ENCODE measurements around the gene PSENEN. TPM values are rescaled to one million over a fixed set of nuclear protein-coding genes. Genes with fewer than 3 reads are reported as not detected.
A peak's percentile ranks its signal among the peaks of the same experiment; 100 is the strongest.

The PSENEN gene
- total and polyA plus RNA-seq, 2 of the 8 experiments (the other 6 are each of a cell fraction or from before 2014, with no cell fraction given): 66.7 to 75.3 TPM

- H3K4me1 ChIP-seq (replicated peaks in 1 of 4; ENCODE audit: control insufficient read depth in 3 of 4, insufficient read depth in 4 of 4, low read length in 3 of 4): no peaks in the 10 kb centered on the region
- no peaks in the 10 kb centered on the region for H3K79me1 ChIP-seq (ENCODE audit: low read depth, low read length)
- H2BK12ac ChIP-seq (ENCODE audit: low read depth, low read length): no peak overlapping the region
- H2AK5ac ChIP-seq (ENCODE audit: low read depth, low read length): 0 out of 2 replicates have a peak overlapping the region, but pooled peaks have one; percentile 42
- no peak overlapping the region for H4K91ac ChIP-seq (replicated peaks; ENCODE audit: insufficient read length, low read length)
- H3K9me3 ChIP-seq (ENCODE audit: insufficient read depth in 2 of 2, low read depth in 1 of 2, low read length in 1 of 2): no peaks in the 10 kb centered on the region
- no peaks in the 10 kb centered on the region for H3K23me2 ChIP-seq (ENCODE audit: low read depth, low read length)
- CTCF ChIA-PET (ENCODE audit: partially characterized antibody): interaction anchor here (0.8 to 7.6 kb wide), 5 partner anchors 17 to 148 kb away, joined by 3 to 105 read pairs (median 4); no protein-coding TSS in a partner anchor
- H2BK120ac ChIP-seq (replicated peaks; ENCODE audit: low read depth, low read length): no peak overlapping the region
- POLR2A ChIA-PET (ENCODE audit: partially characterized antibody): interaction anchor here (0.6 to 2.6 kb wide), 4 partner anchors 16 to 185 kb away, joined by 3 to 11 read pairs (median 4); no protein-coding TSS in a partner anchor
- no peak overlapping the region for H2BK20ac ChIP-seq (ENCODE audit: low read length)
- H3K23ac ChIP-seq (ENCODE audit: insufficient read length): no peak overlapping the region
- H4K20me1 ChIP-seq (replicated peaks in 1 of 2; ENCODE audit: control insufficient read depth in 1 of 2, insufficient read depth in 2 of 2, low read length in 2 of 2): no peaks in the 10 kb centered on the region
- no peak overlapping the region for H3K14ac ChIP-seq (ENCODE audit: insufficient read length)
- no peak overlapping the region for H4K8ac ChIP-seq (ENCODE audit: extremely low read depth, insufficient read depth, low read length)
- FAIRE-seq (no peak), DNase-seq (ENCODE audit: low read depth in 1 of 2, low spot score in 2 of 2) (no peak)
- WGBS, 2 experiments (ENCODE audit: extremely low coverage in 1 of 2, insufficient coverage in 1 of 2, insufficient read length in 1 of 2, insufficient replicate concordance in 2 of 2, low coverage in 1 of 2, low lambda C conversion rate in 2 of 2, missing lambda C conversion rate in 1 of 2): 75% methylated on average over 2 of the region's 2 CpGs; no CpG with 5 or more reads in 1 of the 2 experiments
- no peak overlapping the region for H3K18ac ChIP-seq (ENCODE audit: extremely low read depth, low read length)
- H3K79me2 ChIP-seq (ENCODE audit: control insufficient read depth in 1 of 2, insufficient read depth in 2 of 2, low read length in 2 of 2): no peaks in the 10 kb centered on the region
- H3K27ac ChIP-seq (ENCODE audit: low read depth, low read length): no peak overlapping the region
- no peak overlapping the region for H3K56ac ChIP-seq (replicated peaks; ENCODE audit: insufficient read length, low read depth, low read length)
- no peak overlapping the region for H2AFZ ChIP-seq (ENCODE audit: low read length)
- no peak overlapping the region for H3K4ac ChIP-seq (replicated peaks; ENCODE audit: insufficient read length, low read depth, low read length)
- H3K4me3 ChIP-seq (ENCODE audit: extremely low read depth in 1 of 4, insufficient read depth in 2 of 4, low read depth in 3 of 4, low read length in 4 of 4): no peak overlapping the region
- H3K27me3 ChIP-seq (replicated peaks in 1 of 4; ENCODE audit: control insufficient read depth in 3 of 4, extremely low read depth in 1 of 4, insufficient read depth in 3 of 4, low read length in 3 of 4): no peaks in the 10 kb centered on the region
- H3K4me2 ChIP-seq (ENCODE audit: insufficient read depth in 1 of 2, low read depth in 2 of 2, low read length in 2 of 2): no peak overlapping the region
- H2BK15ac ChIP-seq (ENCODE audit: low read length): no peak overlapping the region
- H4K5ac ChIP-seq (ENCODE audit: insufficient read length, low read depth, low read length): no peak overlapping the region
- H3K36me3 ChIP-seq (ENCODE audit: control insufficient read depth in 2 of 4, insufficient read depth in 4 of 4, low read length in 3 of 4): no peaks in the 10 kb centered on the region
- no peak overlapping the region for H2BK5ac ChIP-seq (ENCODE audit: low read depth, low read length)
- no peak overlapping the region for H3K9ac ChIP-seq (replicated peaks in 1 of 4; ENCODE audit: extremely low read depth in 1 of 4, low read depth in 3 of 4, low read length in 3 of 4)
Observed at GRCh38 chr19:35695895-35696422, 49.5 kb upstream of the PSENEN start.

Measured in H1 (cell line).